Measurements from ENCODE around the gene MIPEP. TPM values are rescaled to one million over a fixed set of nuclear protein-coding genes. Genes with fewer than 3 reads are reported as not detected.
A peak's percentile ranks its signal among the peaks of the same experiment; 100 is the strongest.

The MIPEP gene
- 10 to 100 TPM; 12.1 to 15.2 TPM for total RNA-seq

DNA sequence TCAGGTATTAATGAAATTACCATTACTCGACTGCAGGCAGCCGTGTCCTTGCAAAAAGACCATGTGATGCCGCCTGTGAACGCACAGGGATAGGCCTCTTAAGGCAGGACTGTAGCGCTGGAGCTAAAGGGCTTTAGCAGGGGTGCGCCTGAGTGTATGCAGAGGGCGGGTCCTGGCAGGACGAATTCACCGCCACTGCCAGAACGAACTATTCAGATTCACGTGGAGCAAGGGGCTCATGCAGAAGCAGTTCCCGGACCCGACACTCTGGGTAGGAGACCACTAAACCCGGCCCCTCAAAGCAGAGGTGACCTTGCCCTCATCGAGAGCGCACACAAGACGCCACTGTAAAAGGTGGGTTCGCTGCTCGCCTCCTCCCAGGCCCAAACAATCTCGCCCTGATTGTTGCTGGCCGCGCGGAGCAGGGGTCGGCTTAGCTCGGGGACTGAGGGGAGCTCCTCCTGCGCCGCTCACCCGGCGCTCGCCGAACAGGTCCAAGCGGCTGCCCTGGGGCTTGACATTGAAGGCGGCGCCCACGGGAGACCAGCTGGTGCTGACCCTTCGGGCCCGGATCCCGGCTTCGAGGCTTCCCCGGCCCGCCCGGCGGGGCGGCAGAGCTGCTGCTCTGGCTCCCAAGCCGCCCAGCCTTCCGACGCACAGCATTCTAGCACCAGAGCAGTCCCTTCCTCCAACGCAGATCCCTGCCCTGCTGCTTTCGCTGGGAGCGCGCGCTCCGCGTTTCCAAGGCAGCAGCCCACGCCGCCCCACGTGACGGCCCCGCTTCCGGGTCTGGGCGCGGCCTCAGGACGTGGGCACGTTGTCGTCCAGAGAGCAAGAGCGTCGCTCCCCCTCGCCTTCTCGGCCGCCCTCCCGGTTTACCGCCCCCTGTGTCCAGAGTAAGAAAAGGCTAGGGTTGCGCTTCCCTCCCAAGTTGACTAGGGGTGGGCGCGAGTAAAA is at the start of gene MIPEP:
TSS of gene MIPEP (minus strand) at position 743 of the 957 bp plus-strand sequence. CDS start at position 663, 80 bp downstream.
- Mint-ChIP-seq H3K4me1 (ENCODE audit: low read depth) (peaks cover 27% of the 10 kb centered on the region), H3K9me3 (no peaks in the 10 kb centered on the region), H3K27me3 (ENCODE audit: low read depth) (no peaks in the 10 kb centered on the region), H3K27ac (peak within 1 kb of the TSS; percentile 62), H3K36me3 (ENCODE audit: insufficient read depth in 2 of 2) (peaks cover 0 to 3% of the 10 kb centered on the region in 2 donors), H3K4me3 (peak within 1 kb of the TSS; percentile 81 to 95)
- ATAC-seq (replicated peaks in 1 of 2) = peak; percentile 96 to 97
- peak; percentile 93 to 94 for DNase-seq

DNA sequence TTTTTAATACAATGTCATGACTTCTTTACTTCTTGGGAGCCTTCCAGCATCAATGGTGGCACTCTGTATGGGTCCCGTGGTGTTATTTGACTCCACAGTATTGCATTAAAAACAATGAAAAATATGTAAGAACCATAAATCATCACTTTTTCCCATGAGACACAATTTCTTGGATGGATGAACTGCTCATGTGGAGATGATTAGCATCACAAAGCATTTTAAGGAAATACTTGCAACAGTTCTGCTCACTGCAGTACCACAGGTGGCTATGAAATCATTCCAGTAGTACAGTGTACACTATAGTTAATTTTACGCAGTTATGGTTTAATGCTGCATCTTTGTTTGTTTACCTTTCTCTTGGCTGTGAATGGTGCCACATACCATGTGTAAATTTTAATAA is 45.3 kb upstream of the MIPEP start:
- peaks cover 2 to 10% of the 10 kb centered on the region in 2 donors for H3K36me3 Mint-ChIP-seq (ENCODE audit: insufficient read depth in 2 of 2)
- no peak for ATAC-seq (replicated peaks in 1 of 2)
- DNase-seq = no peak
- H3K9me3 Mint-ChIP-seq = peaks cover 0 to 2% of the 10 kb centered on the region in 2 donors
- no peak overlapping the region for H3K4me3 Mint-ChIP-seq
- no peak overlapping the region for H3K27ac Mint-ChIP-seq
- H3K27me3 Mint-ChIP-seq (ENCODE audit: low read depth) = peaks cover 50% of the 10 kb centered on the region
- no peaks in the 10 kb centered on the region for H3K4me1 Mint-ChIP-seq (ENCODE audit: low read depth)

DNA sequence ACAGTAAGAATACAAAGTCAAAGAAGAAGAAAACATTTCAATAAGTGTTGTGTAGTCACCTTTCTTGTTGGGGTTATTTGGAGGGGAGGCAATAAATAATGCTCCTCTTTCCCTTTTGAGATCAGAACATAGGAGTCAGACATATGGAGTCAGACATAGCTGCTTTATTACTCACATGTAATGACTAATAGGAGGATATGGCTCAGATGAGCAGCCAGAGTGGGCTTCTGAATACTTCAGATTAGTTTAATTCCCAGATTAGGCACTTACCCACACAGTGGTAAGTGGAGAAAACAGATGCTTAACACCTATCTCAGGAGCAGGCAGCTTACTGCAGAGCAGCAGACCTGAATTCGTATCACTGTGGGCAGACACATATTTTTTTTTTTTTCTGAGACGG is 39.8 kb upstream of the MIPEP start:
- no peaks in the 10 kb centered on the region for H3K9me3 Mint-ChIP-seq
- H3K4me3 Mint-ChIP-seq = no peak overlapping the region
- H3K27ac Mint-ChIP-seq = no peak overlapping the region
- no peaks in the 10 kb centered on the region for H3K4me1 Mint-ChIP-seq (ENCODE audit: low read depth)
- DNase-seq (no peak), ATAC-seq (replicated peaks in 1 of 2) (peak in 1 of 2 donors; percentile 62)
- peaks cover 41% of the 10 kb centered on the region for H3K27me3 Mint-ChIP-seq (ENCODE audit: low read depth)
- H3K36me3 Mint-ChIP-seq (ENCODE audit: insufficient read depth in 2 of 2) = no peaks in the 10 kb centered on the region

DNA sequence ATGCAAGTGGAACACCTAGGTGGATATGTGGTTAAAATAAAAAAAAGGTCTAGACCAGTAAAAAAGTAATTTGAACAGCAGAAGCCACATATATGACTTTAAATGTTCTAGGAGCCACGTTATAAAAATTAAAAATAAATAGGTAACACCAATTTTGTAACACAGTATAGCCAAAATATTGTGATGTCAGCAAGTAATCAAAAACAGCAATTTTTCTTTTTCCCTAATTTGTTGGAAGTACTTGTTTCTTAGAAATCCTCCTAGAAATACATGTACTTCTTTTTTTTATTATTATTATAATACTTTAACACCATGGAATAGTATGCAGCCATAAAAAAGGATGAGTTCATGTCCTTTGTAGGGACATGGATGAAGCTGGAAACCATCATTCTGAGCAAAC is 33.8 kb upstream of the MIPEP start:
- no peaks in the 10 kb centered on the region for H3K4me1 Mint-ChIP-seq (ENCODE audit: low read depth)
- no peak for ATAC-seq (replicated peaks in 1 of 2)
- no peak for DNase-seq
- H3K36me3 Mint-ChIP-seq (ENCODE audit: insufficient read depth in 2 of 2) = peaks cover 0 to 2% of the 10 kb centered on the region in 2 donors
- H3K9me3 Mint-ChIP-seq = no peaks in the 10 kb centered on the region
- no peak overlapping the region for H3K27ac Mint-ChIP-seq
- H3K4me3 Mint-ChIP-seq = no peak overlapping the region
- H3K27me3 Mint-ChIP-seq (ENCODE audit: low read depth) = peaks cover 43% of the 10 kb centered on the region

DNA sequence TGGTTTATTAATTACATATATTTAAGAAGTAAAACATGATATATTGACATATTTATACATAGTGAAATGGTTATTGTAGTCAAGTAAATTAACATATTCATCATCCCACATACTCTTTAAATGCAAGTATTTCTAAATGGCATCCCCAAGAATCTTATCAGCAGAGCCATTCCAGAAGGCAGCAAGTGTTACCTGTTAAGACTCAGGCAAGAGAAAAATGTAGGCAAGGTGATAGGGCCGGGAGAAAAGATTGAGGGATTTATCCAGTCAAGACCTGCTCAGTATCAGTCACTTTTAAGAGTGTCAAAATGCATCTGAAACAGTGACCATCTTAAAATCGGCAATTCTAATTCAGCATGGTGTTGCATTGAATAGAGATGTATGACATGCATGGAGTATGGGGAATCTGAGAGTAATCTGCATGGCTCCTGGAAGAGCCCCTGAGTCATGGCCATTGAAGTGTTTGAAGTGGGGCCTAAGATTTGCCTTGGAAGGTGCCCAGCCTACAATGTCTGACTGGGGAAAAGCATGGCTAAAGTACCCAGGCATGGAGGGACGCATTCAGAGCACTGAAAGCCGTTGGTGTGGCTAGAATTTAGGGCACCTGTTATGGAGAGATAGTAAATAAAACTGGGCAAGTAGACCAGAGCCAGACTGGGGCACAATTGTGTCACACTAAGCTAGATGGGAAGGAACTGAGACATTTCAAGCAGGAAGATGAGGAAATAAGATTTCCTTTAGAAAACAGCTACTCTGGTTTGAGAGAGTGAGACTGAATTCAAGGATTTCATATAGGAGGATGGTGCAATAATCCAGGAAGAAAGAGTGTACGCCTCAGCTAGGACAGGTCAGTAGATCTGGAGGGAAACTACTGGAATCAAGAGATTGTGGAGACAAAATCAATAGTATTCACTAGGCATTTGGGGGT is 33.1 kb upstream of the MIPEP start:
- DNase-seq (no peak), ATAC-seq (replicated peaks in 1 of 2) (no peak)
- Mint-ChIP-seq H3K4me3 (no peak overlapping the region), H3K9me3 (no peaks in the 10 kb centered on the region), H3K27ac (no peak overlapping the region), H3K4me1 (ENCODE audit: low read depth) (no peaks in the 10 kb centered on the region), H3K27me3 (ENCODE audit: low read depth) (peaks cover 50% of the 10 kb centered on the region), H3K36me3 (ENCODE audit: insufficient read depth in 2 of 2) (peaks cover 0 to 2% of the 10 kb centered on the region in 2 donors)

DNA sequence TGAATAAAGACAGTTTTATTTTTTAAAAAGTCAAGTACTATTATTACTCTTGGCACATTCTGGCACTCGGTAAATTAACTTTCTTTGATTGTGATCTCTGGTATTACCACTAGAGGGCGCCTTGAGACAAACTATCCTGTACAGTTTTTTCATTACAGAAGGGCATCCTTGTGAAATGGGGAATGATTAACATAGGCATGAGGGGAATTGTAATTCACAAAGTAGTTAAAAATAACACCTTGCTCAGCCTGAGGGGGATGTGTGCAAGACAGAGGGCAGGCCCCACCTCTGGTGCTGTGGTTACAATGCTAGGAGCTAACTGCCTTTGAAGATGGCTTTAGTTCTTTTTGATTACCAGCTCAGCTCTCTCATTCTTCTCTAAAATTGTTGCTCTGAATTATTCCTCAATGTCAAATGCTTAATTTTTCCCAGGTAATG is 32.3 kb upstream of the MIPEP start:
- Mint-ChIP-seq H3K4me1 (ENCODE audit: low read depth) (no peaks in the 10 kb centered on the region), H3K27me3 (ENCODE audit: low read depth) (peaks cover 51% of the 10 kb centered on the region), H3K27ac (no peak overlapping the region), H3K4me3 (no peak overlapping the region), H3K36me3 (ENCODE audit: insufficient read depth in 2 of 2) (peaks cover 0 to 2% of the 10 kb centered on the region in 2 donors), H3K9me3 (no peaks in the 10 kb centered on the region)
- peak in 1 of 2 donors; percentile 31 for DNase-seq
- peak in 1 of 2 donors; percentile 28 for ATAC-seq (replicated peaks in 1 of 2)

DNA sequence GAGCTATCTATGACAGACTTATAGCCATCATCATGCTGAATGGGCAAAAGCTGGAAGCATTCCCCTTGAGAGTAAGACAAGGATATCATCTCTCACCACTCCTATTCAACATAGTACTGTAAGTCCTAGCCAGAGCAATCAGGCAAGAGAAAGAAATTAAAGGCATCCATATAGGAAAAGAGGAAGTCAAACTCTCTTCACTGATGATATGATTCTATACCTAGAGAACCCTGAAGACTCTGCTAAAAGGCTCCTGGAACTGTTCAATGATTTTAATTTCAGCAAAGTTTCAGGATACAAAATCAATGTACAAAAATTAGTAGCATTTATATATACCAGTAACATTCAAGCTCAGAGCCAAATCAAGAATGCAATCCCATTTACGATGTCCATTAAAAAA is 29.8 kb upstream of the MIPEP start:
- Mint-ChIP-seq H3K36me3 (ENCODE audit: insufficient read depth in 2 of 2) (peaks cover 0 to 2% of the 10 kb centered on the region in 2 donors), H3K4me3 (no peak overlapping the region), H3K27ac (no peak overlapping the region), H3K4me1 (ENCODE audit: low read depth) (no peaks in the 10 kb centered on the region), H3K9me3 (no peaks in the 10 kb centered on the region), H3K27me3 (ENCODE audit: low read depth) (peaks cover 57% of the 10 kb centered on the region)
- ATAC-seq (replicated peaks in 1 of 2) = no peak
- no peak for DNase-seq

DNA sequence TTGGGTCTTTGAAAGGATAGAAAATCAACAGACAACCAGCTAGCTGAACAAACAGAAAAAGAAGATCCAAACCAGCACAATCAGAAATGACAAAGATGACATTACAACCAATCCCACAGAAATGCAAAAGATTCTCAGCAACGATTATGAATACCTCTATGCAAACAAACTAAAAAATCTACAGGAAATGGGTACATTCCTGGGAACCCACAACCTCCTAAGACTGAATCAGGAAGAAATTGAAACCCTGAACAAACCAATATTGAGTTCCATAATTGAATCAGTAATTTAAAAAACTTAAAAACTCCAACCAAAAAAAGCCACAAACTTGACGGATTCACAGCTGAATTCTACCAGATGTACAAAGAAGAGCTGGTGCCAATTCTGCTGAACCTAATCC is 29.0 kb upstream of the MIPEP start:
- H3K4me3 Mint-ChIP-seq = no peak overlapping the region
- H3K27me3 Mint-ChIP-seq (ENCODE audit: low read depth) = peaks cover 57% of the 10 kb centered on the region
- no peaks in the 10 kb centered on the region for H3K4me1 Mint-ChIP-seq (ENCODE audit: low read depth)
- H3K36me3 Mint-ChIP-seq (ENCODE audit: insufficient read depth in 2 of 2) = peaks cover 0 to 2% of the 10 kb centered on the region in 2 donors
- ATAC-seq (replicated peaks in 1 of 2) (no peak), DNase-seq (no peak)
- no peaks in the 10 kb centered on the region for H3K9me3 Mint-ChIP-seq
- H3K27ac Mint-ChIP-seq = no peak overlapping the region

DNA sequence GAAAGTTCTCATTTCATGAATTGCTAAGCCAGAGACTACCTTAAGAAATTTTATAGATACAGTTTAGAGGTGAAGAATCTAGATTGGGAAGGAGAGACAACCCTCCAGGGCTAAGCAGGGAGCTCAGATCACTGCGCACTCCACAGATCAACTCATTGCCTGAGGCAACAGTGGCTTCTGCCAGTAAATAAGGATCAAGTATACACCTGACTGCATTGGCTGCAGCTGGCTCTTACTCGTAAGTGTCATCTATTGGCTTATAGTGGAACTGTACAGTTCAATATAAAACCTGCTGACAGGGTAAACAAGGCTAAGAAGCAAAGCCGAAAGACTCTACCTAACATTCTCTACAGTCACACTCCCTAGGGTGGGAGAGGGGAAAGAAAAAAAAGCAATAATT is 26.1 kb upstream of the MIPEP start:
- Mint-ChIP-seq H3K4me3 (no peak overlapping the region), H3K36me3 (ENCODE audit: insufficient read depth in 2 of 2) (no peaks in the 10 kb centered on the region), H3K9me3 (no peaks in the 10 kb centered on the region), H3K4me1 (ENCODE audit: low read depth) (peaks cover 8% of the 10 kb centered on the region), H3K27ac (no peak overlapping the region), H3K27me3 (ENCODE audit: low read depth) (peaks cover 55% of the 10 kb centered on the region)
- DNase-seq (no peak), ATAC-seq (replicated peaks in 1 of 2) (no peak)

DNA sequence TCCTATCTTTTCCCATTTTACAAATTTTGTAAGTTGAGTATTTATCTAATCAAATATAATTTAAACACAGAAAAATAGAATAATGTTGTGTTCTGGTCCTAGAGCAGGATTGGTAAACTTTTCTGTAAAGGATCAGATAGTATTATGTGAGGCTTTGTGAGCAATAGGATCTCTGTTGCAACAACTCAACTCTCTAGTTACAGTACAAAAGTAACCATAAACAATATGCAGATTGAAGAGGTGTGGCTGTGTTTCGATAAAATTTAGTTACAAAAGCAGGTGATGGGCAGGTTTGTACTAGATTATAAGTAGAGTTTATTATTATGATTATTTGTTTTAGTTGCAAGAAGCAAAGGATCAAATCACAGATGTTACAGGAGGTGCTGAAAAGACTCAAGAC is 23.3 kb upstream of the MIPEP start:
- DNase-seq (no peak), ATAC-seq (replicated peaks in 1 of 2) (no peak)
- Mint-ChIP-seq H3K27me3 (ENCODE audit: low read depth) (peaks cover 38% of the 10 kb centered on the region), H3K4me3 (no peak overlapping the region), H3K4me1 (ENCODE audit: low read depth) (peaks cover 13% of the 10 kb centered on the region), H3K27ac (no peak overlapping the region), H3K9me3 (no peaks in the 10 kb centered on the region), H3K36me3 (ENCODE audit: insufficient read depth in 2 of 2) (no peaks in the 10 kb centered on the region)

DNA sequence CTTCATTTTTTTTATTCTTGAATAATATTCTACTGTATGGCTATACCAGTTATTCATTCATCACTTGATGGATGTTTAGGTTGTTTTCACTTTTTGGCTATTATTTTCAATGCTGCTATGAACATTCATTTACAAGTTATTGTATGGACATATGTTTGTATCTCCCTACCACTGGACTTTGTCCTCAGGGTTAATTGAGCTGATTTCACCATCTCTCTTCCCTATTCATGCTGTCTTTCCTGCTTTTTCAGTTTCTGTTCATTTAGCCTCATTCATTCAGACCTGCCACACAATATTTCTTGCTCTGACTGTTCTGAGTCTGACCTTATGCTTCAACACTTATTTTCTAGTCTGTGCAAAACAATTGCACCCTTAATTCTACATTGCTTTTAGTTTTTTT is 20.4 kb upstream of the MIPEP start:
- Mint-ChIP-seq H3K4me3 (no peak overlapping the region), H3K27me3 (ENCODE audit: low read depth) (peaks cover 24% of the 10 kb centered on the region), H3K27ac (no peak overlapping the region), H3K4me1 (ENCODE audit: low read depth) (peaks cover 13% of the 10 kb centered on the region), H3K9me3 (no peaks in the 10 kb centered on the region), H3K36me3 (ENCODE audit: insufficient read depth in 2 of 2) (no peaks in the 10 kb centered on the region)
- no peak for DNase-seq
- ATAC-seq (replicated peaks in 1 of 2) = no peak

DNA sequence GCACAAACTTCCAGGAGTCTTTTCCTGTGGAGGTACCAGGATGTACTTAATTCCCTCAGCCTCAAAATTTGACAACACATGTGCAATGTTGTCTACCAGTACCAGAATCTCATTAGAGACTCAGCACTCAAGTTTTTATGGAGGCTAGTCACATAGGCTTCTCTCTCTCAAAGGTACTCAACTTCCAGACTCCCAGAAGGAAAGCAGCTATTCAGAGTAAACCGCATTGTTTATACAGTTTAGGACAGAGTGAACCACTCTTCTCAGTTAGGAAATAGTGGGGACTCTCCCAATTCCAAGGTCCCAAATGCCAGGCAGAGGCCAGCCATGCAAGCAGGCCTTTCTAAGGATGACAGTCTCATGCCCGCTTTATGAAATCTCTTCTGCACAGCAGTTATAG is 16.6 kb upstream of the MIPEP start:
- no peak for ATAC-seq (replicated peaks in 1 of 2)
- Mint-ChIP-seq H3K36me3 (ENCODE audit: insufficient read depth in 2 of 2) (no peaks in the 10 kb centered on the region), H3K27ac (no peak overlapping the region), H3K4me1 (ENCODE audit: low read depth) (peaks cover 5% of the 10 kb centered on the region), H3K4me3 (no peak overlapping the region), H3K9me3 (no peaks in the 10 kb centered on the region), H3K27me3 (ENCODE audit: low read depth) (peaks cover 44% of the 10 kb centered on the region)
- DNase-seq = no peak

DNA sequence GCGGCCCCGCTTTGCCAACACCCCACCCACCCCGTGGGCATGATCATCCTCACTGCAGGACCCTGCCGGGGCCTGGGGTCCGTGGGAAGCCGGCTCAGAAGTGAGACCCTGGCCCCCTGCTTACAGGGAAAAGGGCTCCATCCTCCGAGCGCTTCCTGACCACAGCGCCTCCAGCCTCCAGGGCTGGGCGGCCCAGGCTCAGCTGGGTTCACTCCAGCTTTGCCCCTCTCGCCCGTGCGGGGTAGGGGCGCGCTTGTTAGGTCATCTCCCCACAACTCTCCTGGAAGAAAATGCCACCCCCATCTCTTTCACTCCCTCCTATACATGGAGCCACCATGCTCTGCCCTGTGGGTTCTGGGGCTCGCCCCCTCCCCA is 14.7 kb upstream of the MIPEP start:
- no peak overlapping the region for H3K27ac Mint-ChIP-seq
- peak overlapping the region; percentile 41 to 58 for H3K4me3 Mint-ChIP-seq
- H3K9me3 Mint-ChIP-seq = no peaks in the 10 kb centered on the region
- no peak for DNase-seq
- H3K36me3 Mint-ChIP-seq (ENCODE audit: insufficient read depth in 2 of 2) = no peaks in the 10 kb centered on the region
- no peaks in the 10 kb centered on the region for H3K4me1 Mint-ChIP-seq (ENCODE audit: low read depth)
- no peak for ATAC-seq (replicated peaks in 1 of 2)
- H3K27me3 Mint-ChIP-seq (ENCODE audit: low read depth) = peaks cover 44% of the 10 kb centered on the region
